Superior temporal gyrus (tissue), 1 donor: ENCODE results near the gene DHX16.

ENCODE experiments used
- DNase-seq: peaks from one replicate; pipeline ENCODE4 v3.0.0-alpha.2; 2016; ENCODE audit errors: extremely low spot score

DHX16 gene

GRCh38 chr6:30626484-30627366 is 46.1 kb downstream of the DHX16 start, which contains the start of gene ATAT1:
TSS of gene ATAT1 (plus strand) at chr6:30626874.
- peak; percentile 93 for DNase-seq

- no peak for DNase-seq
These were observed 47.3 kb downstream of the DHX16 start for GRCh38 chr6:30625511-30625910.

- DNase-seq = no peak
These were observed 53.2 kb downstream of the DHX16 start for GRCh38 chr6:30619561-30619960.

- no peak for DNase-seq
These were observed 54.5 kb downstream of the DHX16 start for GRCh38 chr6:30618270-30618797.

GRCh38 chr6:30617565-30618269 is 55.1 kb downstream of the DHX16 start, which contains the start of gene MRPS18B:
TSS of gene MRPS18B (plus strand) at chr6:30617840. CDS start at chr6:30617866, 26 bp downstream.
- DNase-seq = peak; percentile 99

GRCh38 chr6:30616811-30617564 is 55.8 kb downstream of the DHX16 start, which contains the start of gene PPP1R10:
TSS of gene PPP1R10 (minus strand) at chr6:30617243. CDS start at chr6:30609944, 7,299 bp downstream.
- peak; percentile 100 for DNase-seq

- peak; percentile 64 for DNase-seq
These were observed 56.6 kb downstream of the DHX16 start for GRCh38 chr6:30615958-30616810.

GRCh38 chr6:30615219-30615957 is 57.4 kb downstream of the DHX16 start:
- peak; percentile 78 for DNase-seq

GRCh38 chr6:30614843-30615218 is 58.0 kb downstream of the DHX16 start:
- peak; percentile 99 for DNase-seq

- DNase-seq = peak; percentile 61
These were observed 58.6 kb downstream of the DHX16 start for GRCh38 chr6:30614044-30614842.

- DNase-seq = peak; percentile 25
These were observed 59.4 kb downstream of the DHX16 start for GRCh38 chr6:30613251-30614043.

- DNase-seq = no peak
These were observed 60.0 kb downstream of the DHX16 start for GRCh38 chr6:30612687-30613248.

GRCh38 chr6:30612213-30612612 is 60.6 kb downstream of the DHX16 start:
- peak; percentile 53 for DNase-seq

- no peak for DNase-seq
These were observed 61.0 kb downstream of the DHX16 start for GRCh38 chr6:30611856-30612194.

GRCh38 chr6:30611150-30611855 is 61.5 kb downstream of the DHX16 start:
- DNase-seq = no peak

- DNase-seq = no peak
These were observed 62.7 kb downstream of the DHX16 start for GRCh38 chr6:30610065-30610464.

- no peak for DNase-seq
These were observed 68.8 kb downstream of the DHX16 start for GRCh38 chr6:30603961-30604360.
